HG02571 (cell line): ENCODE data around the gene TOE1.
"Not testable (repeated sequence)": the region's sequence is repeated elsewhere in the genome, so short reads cannot be mapped to it uniquely, and the experiment has no call there.

ENCODE experiments used
- ATAC-seq: cut with Tn5 transposase; IDR thresholded peaks from one replicate; pipeline ENCODE4 v1.9.1; 2021; ENCODE audit warnings: mild to moderate bottlenecking, moderate library complexity; ENCODE audit not compliant: unreplicated experiment

The TOE1 gene

GRCh38 chr1:45339789-45340558, at the start of gene TOE1, which contains the start of gene MUTYH:
TOE1 (plus strand) TSS chr1:45340170; CDS start chr1:45340253, 83 bp downstream.
MUTYH (minus strand) TSS chr1:45340440; CDS start chr1:45334505, 5,935 bp downstream.
- ATAC-seq = peak; percentile 84

GRCh38 chr1:45291002-45291401, 49.0 kb upstream of the TOE1 start:
- ATAC-seq = not testable (repeated sequence)

- no peak for ATAC-seq
Measured at GRCh38 chr1:45291716-45292115, 48.3 kb upstream of the TOE1 start.

- no peak for ATAC-seq
Measured at GRCh38 chr1:45297666-45298356, 42.2 kb upstream of the TOE1 start.

- ATAC-seq = no peak
Measured at GRCh38 chr1:45299296-45299695, 40.7 kb upstream of the TOE1 start.

- ATAC-seq = no peak
Measured at GRCh38 chr1:45299981-45300668, 39.8 kb upstream of the TOE1 start.

- ATAC-seq = no peak
Measured at GRCh38 chr1:45300669-45300997, 39.3 kb upstream of the TOE1 start.

- no peak for ATAC-seq
Measured at GRCh38 chr1:45302505-45303150, 37.3 kb upstream of the TOE1 start.

GRCh38 chr1:45303520-45304310, 36.3 kb upstream of the TOE1 start:
- peak; percentile 68 for ATAC-seq

GRCh38 chr1:45304311-45305081, 35.5 kb upstream of the TOE1 start:
- ATAC-seq = peak; percentile 3

GRCh38 chr1:45305231-45305630, 34.7 kb upstream of the TOE1 start:
- ATAC-seq = no peak

- ATAC-seq = no peak
Measured at GRCh38 chr1:45306319-45306718, 33.7 kb upstream of the TOE1 start.

GRCh38 chr1:45306905-45307304, 33.1 kb upstream of the TOE1 start:
- ATAC-seq = no peak

GRCh38 chr1:45314266-45314665, 25.7 kb upstream of the TOE1 start:
- ATAC-seq = no peak

- no peak for ATAC-seq
Measured at GRCh38 chr1:45317166-45317565, 22.8 kb upstream of the TOE1 start.

GRCh38 chr1:45319761-45320160, 20.2 kb upstream of the TOE1 start:
- no peak for ATAC-seq

- ATAC-seq = no peak
Measured at GRCh38 chr1:45321444-45321843, 18.5 kb upstream of the TOE1 start.

- no peak for ATAC-seq
Measured at GRCh38 chr1:45322486-45323040, 17.4 kb upstream of the TOE1 start.

- no peak for ATAC-seq
Measured at GRCh38 chr1:45325851-45326506, 14.0 kb upstream of the TOE1 start.
